GM19452 (cell line): ENCODE data around the gene USP37.

Experiments
- ATAC-seq: cut with Tn5 transposase; IDR thresholded peaks from one replicate; pipeline ENCODE4 v1.9.1; 2021; ENCODE audit not compliant: unreplicated experiment

The USP37 gene

GRCh38 chr2:218568190-218569037 is at the start of gene USP37, which contains the start of gene CNOT9:
Gene USP37, minus strand, starts transcription at chr2:218568351. Its CDS starts 9,698 bp downstream, at chr2:218558653.
Gene CNOT9, plus strand, starts transcription at chr2:218568839. Its CDS starts 116 bp downstream, at chr2:218568955.
- ATAC-seq: peak; percentile 71

GRCh38 chr2:218615868-218616315 is 47.7 kb upstream of the USP37 start:
- ATAC-seq: no peak

GRCh38 chr2:218607436-218608115 is 39.4 kb upstream of the USP37 start, which contains the start of gene PLCD4:
Gene PLCD4, plus strand, starts transcription at chr2:218607899. Its CDS starts 7,841 bp downstream, at chr2:218615740.
- no peak for ATAC-seq

GRCh38 chr2:218605432-218605831 is 37.3 kb upstream of the USP37 start:
- no peak for ATAC-seq

- ATAC-seq: no peak
Measured at GRCh38 chr2:218585541-218585940, 17.4 kb upstream of the USP37 start.

- no peak for ATAC-seq
Measured at GRCh38 chr2:218583983-218584850, 16.1 kb upstream of the USP37 start.

- ATAC-seq: peak; percentile 83
Measured at GRCh38 chr2:218582076-218582475, 13.9 kb upstream of the USP37 start.

GRCh38 chr2:218578272-218578877 is 10.2 kb upstream of the USP37 start:
- no peak for ATAC-seq

GRCh38 chr2:218577482-218578220 is 9.5 kb upstream of the USP37 start:
- no peak for ATAC-seq

GRCh38 chr2:218576854-218577253 is 8.7 kb upstream of the USP37 start:
- ATAC-seq: no peak

- ATAC-seq: no peak
Measured at GRCh38 chr2:218570850-218571249, 2.7 kb upstream of the USP37 start.

- no peak for ATAC-seq
Measured at GRCh38 chr2:218569661-218570500, 1.7 kb upstream of the USP37 start.

- peak; percentile 37 for ATAC-seq
Measured at GRCh38 chr2:218569038-218569431, 884 bp upstream of the USP37 start.

- ATAC-seq: peak; percentile 39
Measured at GRCh38 chr2:218567797-218568189, 358 bp downstream of the USP37 start.

- no peak for ATAC-seq
Measured at GRCh38 chr2:218566296-218566695, 1.9 kb downstream of the USP37 start.

- no peak for ATAC-seq
Measured at GRCh38 chr2:218564056-218564455, 4.1 kb downstream of the USP37 start.

GRCh38 chr2:218558986-218559385 is 9.2 kb downstream of the USP37 start:
- no peak for ATAC-seq

- ATAC-seq: no peak
Measured at GRCh38 chr2:218557941-218558340, 10.2 kb downstream of the USP37 start.

GRCh38 chr2:218555527-218555926 is 12.6 kb downstream of the USP37 start:
- ATAC-seq: no peak
